Measurements from ENCODE around the gene SHC3. TPM values are rescaled to one million over a fixed set of nuclear protein-coding genes. Genes with fewer than 3 reads are reported as not detected.

The SHC3 gene
- total RNA-seq, 1 experiment from 2014 or later = 0.27 TPM

- H3K4me3 ChIP-seq (replicated peaks in 1 of 2; ENCODE audit: low read depth in 1 of 2, low read length in 2 of 2) = no peak overlapping the region
- no peak overlapping the region for H3K4me2 ChIP-seq (ENCODE audit: low read length)
- ChIA-PET RAD21 (ENCODE audit: low non-redundant PET in 1 of 2, low total read pairs in 2 of 2, uncharacterized antibody in 2 of 2, unreplicated experiment in 2 of 2) (no interaction called here), CTCF (no interaction called here), POLR2A (no interaction called here)
- intact Hi-C loops (cut with micrococcal nuclease) = no loop called here
- DNase-seq (ENCODE audit: low read depth, low spot score) (no peak), ATAC-seq (no peak)
- TF ChIP-seq MAX (IDR thresholded peaks at IDR 0.05) = no peak
- no peak for TF ChIP-seq SP1 (IDR thresholded peaks at IDR 0.05; ENCODE audit: low read depth)
- no peak for TF ChIP-seq POLR2AphosphoS5 (IDR thresholded peaks at IDR 0.05; ENCODE audit: low read depth, low read length)
- TF ChIP-seq CBX3 (IDR thresholded peaks at IDR 0.05; ENCODE audit: low read depth) = no peak
- TF ChIP-seq ZNF274 (IDR thresholded peaks at IDR 0.05; ENCODE audit: low read depth, low read length) = no peak
- no peak for TF ChIP-seq JUND (IDR thresholded peaks at IDR 0.05)
- TF ChIP-seq, protein P1, sequence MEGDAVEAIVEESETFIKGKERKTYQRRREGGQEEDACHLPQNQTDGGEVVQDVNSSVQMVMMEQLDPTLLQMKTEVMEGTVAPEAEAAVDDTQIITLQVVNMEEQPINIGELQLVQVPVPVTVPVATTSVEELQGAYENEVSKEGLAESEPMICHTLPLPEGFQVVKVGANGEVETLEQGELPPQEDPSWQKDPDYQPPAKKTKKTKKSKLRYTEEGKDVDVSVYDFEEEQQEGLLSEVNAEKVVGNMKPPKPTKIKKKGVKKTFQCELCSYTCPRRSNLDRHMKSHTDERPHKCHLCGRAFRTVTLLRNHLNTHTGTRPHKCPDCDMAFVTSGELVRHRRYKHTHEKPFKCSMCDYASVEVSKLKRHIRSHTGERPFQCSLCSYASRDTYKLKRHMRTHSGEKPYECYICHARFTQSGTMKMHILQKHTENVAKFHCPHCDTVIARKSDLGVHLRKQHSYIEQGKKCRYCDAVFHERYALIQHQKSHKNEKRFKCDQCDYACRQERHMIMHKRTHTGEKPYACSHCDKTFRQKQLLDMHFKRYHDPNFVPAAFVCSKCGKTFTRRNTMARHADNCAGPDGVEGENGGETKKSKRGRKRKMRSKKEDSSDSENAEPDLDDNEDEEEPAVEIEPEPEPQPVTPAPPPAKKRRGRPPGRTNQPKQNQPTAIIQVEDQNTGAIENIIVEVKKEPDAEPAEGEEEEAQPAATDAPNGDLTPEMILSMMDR (IDR thresholded peaks at IDR 0.05 in 2 of 3, conservative IDR thresholded peaks at IDR 0.05 in 1 of 3; ENCODE audit: borderline replicate concordance in 1 of 3, insufficient read depth in 1 of 3, low read depth in 2 of 3, low read length in 2 of 3) = no peak
- no peak for TF ChIP-seq EGR1 (IDR thresholded peaks at IDR 0.05; ENCODE audit: low read depth)
- TF ChIP-seq, protein P2, sequence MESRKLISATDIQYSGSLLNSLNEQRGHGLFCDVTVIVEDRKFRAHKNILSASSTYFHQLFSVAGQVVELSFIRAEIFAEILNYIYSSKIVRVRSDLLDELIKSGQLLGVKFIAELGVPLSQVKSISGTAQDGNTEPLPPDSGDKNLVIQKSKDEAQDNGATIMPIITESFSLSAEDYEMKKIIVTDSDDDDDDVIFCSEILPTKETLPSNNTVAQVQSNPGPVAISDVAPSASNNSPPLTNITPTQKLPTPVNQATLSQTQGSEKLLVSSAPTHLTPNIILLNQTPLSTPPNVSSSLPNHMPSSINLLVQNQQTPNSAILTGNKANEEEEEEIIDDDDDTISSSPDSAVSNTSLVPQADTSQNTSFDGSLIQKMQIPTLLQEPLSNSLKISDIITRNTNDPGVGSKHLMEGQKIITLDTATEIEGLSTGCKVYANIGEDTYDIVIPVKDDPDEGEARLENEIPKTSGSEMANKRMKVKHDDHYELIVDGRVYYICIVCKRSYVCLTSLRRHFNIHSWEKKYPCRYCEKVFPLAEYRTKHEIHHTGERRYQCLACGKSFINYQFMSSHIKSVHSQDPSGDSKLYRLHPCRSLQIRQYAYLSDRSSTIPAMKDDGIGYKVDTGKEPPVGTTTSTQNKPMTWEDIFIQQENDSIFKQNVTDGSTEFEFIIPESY (IDR thresholded peaks at IDR 0.05; ENCODE audit: extremely low read depth, insufficient replicate concordance, low read length) = no peak
- TF ChIP-seq EZH2 (IDR thresholded peaks at IDR 0.05) = no peak
- no peak for TF ChIP-seq SIN3A (IDR thresholded peaks at IDR 0.05; ENCODE audit: low read depth)
- TF ChIP-seq EZH2phosphoT487 (IDR thresholded peaks at IDR 0.05; ENCODE audit: borderline replicate concordance) = no peak
- TF ChIP-seq ELF1 (IDR thresholded peaks at IDR 0.05; ENCODE audit: borderline replicate concordance, low read depth) = no peak
- TF ChIP-seq POLR2A (IDR thresholded peaks at IDR 0.05; ENCODE audit: borderline replicate concordance, extremely low read depth, insufficient read depth, insufficient read length) = no peak
- H3K27me3 ChIP-seq (ENCODE audit: insufficient read depth, low read length) = no peaks in the 10 kb centered on the region
- no peak overlapping the region for H2AFZ ChIP-seq (ENCODE audit: low read depth, low read length, poor library complexity, severe bottlenecking)
- no peaks in the 10 kb centered on the region for H3K9me3 ChIP-seq (ENCODE audit: control insufficient read depth in 1 of 2, insufficient read depth in 1 of 2, low read depth in 1 of 2, low read length in 2 of 2)
- H3K9ac ChIP-seq (ENCODE audit: low read length) = no peak overlapping the region
- no peaks in the 10 kb centered on the region for H4K20me1 ChIP-seq (ENCODE audit: insufficient read depth)
- no peaks in the 10 kb centered on the region for H3K79me2 ChIP-seq (ENCODE audit: insufficient read depth, low read length)
- H3K36me3 ChIP-seq (ENCODE audit: control insufficient read depth in 1 of 2, insufficient read depth in 2 of 2, low read length in 2 of 2) = no peaks in the 10 kb centered on the region
- no peaks in the 10 kb centered on the region for H3K9me2 ChIP-seq (ENCODE audit: insufficient read depth)
- H3K4me1 ChIP-seq (ENCODE audit: control insufficient read depth in 1 of 2, insufficient read depth in 2 of 2, low read length in 2 of 2) = peaks cover 11 to 31% of the 10 kb centered on the region in 2 experiments
- no TSS peak for BruUV-seq (replicated peaks)
- H3K27ac ChIP-seq (ENCODE audit: low read depth, low read length) = no peak overlapping the region
These were observed 39.2 kb downstream of the SHC3 start for GRCh38 chr9:89139455-89139854.

All from HCT116 (cell line).